RCC 7860 (cell line): ENCODE measurements around the gene DBNL.

Experiments
- DNase-seq: peaks from one replicate; pipeline ENCODE4 v3.0.0-alpha.2; 2015; ENCODE audit warnings: low spot score
- FAIRE-seq: peaks from 2 replicates; lab custom pipeline; 2012; peaks lifted over from hg19 to GRCh38; lab: Jason Lieb, UNC

Gene DBNL

DNA sequence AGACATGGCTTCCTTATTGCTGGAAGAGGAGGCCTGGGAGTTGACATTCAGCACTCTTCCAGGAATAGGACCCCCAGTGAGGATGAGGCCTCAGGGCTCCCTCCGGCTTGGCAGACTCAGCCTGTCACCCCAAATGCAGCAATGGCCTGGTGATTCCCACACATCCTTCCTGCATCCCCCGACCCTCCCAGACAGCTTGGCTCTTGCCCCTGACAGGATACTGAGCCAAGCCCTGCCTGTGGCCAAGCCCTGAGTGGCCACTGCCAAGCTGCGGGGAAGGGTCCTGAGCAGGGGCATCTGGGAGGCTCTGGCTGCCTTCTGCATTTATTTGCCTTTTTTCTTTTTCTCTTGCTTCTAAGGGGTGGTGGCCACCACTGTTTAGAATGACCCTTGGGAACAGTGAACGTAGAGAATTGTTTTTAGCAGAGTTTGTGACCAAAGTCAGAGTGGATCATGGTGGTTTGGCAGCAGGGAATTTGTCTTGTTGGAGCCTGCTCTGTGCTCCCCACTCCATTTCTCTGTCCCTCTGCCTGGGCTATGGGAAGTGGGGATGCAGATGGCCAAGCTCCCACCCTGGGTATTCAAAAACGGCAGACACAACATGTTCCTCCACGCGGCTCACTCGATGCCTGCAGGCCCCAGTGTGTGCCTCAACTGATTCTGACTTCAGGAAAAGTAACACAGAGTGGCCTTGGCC lies 16.6 kb downstream of the DBNL start:
- no peak for FAIRE-seq
- DNase-seq, result no peak

- no peak for DNase-seq
- FAIRE-seq, result no peak
These were observed 17.2 kb downstream of the DBNL start for GRCh38 chr7:44061645-44062179.

- FAIRE-seq, result no peak
- no peak for DNase-seq
These were observed 17.8 kb downstream of the DBNL start for GRCh38 chr7:44062180-44062902.

DNA sequence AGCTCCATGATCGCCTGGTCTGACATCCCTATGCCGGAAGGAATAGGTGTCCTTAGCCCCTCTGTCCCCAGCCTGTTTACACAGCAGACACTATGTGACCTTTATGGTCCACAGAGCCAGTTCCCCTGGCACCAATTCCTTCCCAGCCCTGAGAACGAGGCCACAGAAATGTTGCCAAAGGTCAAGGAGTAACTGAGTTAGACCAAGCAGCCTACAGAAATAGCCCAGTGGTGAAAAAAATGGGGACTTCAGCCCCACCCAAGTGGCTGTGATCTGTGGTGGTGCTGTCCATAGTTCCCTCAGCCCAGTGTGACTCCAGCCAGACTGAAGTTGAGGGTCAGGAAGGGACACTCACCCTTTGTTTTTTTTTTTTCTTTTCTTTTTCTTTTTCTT lies 18.4 kb downstream of the DBNL start:
- FAIRE-seq, result no peak
- DNase-seq, result no peak

GRCh38 chr7:44063547-44063893 lies 19.0 kb downstream of the DBNL start:
- DNase-seq, result no peak
- FAIRE-seq, result no peak

GRCh38 chr7:44063894-44064651 lies 19.6 kb downstream of the DBNL start:
- FAIRE-seq (no peak), DNase-seq (no peak)

DNA sequence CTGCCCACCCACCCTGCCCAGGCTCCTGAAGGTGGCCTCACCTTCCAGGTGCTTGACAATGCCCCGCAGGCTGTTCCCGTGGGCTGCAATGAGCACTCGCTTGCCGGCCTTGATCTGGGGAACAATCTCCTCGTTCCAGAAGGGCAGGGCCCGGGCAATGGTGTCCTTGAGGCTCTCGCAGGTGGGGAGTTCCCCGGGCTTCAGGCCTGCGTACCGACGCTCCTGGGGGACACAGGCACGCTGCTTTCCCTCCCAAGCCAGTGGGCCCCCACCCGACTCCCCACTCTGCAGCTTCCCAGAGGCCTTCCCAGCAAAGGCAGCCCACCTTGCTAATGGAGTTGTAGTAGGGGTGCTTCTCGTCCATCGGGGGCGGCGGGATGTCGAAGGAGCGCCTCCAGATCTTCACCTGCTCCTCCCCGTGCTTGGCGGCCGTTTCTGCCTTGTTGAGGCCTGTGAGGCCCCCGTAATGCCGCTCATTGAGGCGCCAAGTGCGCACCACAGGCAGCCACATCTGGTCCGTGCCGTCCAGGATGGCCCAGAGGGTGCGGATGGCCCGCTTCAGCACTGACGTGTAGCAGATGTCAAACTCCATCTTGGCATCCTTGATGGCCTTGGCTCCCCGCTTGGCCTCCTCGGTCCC lies 20.4 kb downstream of the DBNL start:
- FAIRE-seq, result no peak

DNA sequence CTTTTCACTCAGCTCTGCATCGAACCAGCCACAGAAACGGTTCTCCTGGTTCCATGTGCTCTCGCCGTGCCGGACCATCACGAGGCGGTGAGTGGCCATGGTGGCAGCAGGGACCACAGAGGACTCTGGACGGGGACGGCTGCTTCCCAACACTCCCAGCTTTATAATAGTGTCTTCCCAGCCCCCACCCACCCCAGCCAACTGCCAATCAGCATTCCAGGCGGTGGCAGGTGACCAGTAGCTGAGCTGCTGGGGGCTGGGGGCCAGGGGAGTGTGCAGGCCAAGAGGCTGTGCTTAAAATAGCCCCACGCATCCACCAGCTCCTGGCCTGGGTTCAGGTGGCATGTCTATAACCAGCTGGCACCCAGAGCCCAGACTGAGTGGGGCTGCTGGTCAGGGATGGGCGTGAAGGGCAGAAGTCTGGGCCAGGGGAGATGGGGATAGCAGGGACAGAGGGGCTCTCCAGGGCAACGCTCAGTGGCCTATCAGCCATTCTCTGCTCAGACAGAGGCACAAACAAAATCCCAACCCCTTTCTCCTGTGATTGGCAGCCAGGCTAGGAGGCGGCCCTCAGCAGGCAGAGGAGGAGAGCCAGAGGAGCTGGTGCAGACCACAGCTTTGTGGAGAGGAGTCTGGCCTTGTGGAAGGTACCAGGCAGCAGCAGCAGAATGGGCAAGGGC lies 21.1 kb downstream of the DBNL start, which contains the start of gene PGAM2:
Gene PGAM2, minus strand, starts transcription at position 137 of the 680 bp plus-strand sequence. Its CDS starts 38 bp downstream, at position 99.
- DNase-seq (no peak), FAIRE-seq (no peak)

More for the DNA sequence above, 20.4 kb downstream of the DBNL start:
- no peak for DNase-seq

DNA sequence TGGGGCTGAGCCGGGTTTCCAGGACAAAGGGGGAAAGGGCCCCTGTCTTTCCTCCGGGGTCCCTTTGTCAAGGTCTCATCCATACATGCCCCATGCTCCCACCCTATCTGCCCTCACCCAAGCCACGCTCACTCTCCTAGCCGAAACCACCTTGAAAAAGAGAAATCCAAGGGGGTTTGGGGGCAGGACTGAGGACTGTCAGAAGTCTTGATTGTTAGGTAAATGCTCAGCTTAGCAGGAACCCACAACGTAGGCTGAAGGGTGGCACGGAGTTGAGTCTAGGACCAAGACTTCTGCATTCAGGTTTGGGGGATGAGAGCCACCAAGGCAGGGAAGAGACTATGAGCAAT lies 21.6 kb downstream of the DBNL start:
- DNase-seq (no peak), FAIRE-seq (no peak)

DNA sequence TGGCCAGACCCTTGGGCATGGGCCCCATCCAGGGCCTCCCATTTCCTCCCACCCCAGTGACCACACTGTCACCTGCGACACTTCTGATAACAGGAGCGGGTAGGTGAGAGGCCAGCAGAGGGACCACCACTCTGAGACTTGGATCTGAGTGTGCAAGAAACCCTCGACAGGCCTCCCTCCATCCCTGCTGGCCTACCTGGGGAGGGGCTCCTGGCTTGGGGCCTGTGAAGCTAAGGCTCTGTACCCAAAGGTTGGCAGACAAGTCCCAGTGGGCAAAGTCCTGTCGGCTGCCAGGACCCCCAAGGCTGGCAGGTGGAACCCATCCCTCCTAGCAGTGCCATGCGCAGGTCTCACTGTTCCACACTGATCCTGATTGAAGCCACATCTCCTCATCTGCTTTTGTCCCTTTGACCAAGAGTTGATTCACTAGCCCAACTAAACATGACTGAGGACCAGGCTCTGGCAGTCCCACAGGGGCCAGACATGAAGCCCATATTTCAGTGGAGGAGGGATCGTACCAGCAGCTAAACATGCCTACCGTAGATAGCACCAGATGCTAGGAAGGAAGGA lies 22.1 kb downstream of the DBNL start:
- no peak for FAIRE-seq
- DNase-seq, result no peak

- no peak for FAIRE-seq
- DNase-seq, result no peak
These were observed 22.8 kb downstream of the DBNL start for GRCh38 chr7:44067064-44067951.

DNA sequence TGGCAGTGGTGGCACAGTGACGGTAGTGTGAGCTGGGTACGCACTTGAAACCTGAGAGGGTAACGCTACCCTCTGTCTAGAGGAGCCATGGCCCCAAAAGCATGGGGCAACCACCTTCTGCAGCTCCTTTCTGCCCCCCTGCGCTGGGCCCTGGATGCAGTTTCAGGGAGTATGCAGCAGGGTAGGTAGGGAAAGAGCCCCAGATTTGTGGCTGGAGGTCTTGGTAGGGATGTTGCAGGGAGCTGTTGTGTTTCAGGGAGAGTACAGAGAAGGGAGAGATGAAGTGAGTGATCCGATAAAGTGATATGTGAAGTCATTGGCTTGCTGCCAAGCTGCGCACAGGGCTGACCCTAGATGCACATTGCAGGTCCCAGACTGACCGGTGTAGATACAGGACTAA lies 23.6 kb downstream of the DBNL start:
- FAIRE-seq (no peak), DNase-seq (no peak)

DNA sequence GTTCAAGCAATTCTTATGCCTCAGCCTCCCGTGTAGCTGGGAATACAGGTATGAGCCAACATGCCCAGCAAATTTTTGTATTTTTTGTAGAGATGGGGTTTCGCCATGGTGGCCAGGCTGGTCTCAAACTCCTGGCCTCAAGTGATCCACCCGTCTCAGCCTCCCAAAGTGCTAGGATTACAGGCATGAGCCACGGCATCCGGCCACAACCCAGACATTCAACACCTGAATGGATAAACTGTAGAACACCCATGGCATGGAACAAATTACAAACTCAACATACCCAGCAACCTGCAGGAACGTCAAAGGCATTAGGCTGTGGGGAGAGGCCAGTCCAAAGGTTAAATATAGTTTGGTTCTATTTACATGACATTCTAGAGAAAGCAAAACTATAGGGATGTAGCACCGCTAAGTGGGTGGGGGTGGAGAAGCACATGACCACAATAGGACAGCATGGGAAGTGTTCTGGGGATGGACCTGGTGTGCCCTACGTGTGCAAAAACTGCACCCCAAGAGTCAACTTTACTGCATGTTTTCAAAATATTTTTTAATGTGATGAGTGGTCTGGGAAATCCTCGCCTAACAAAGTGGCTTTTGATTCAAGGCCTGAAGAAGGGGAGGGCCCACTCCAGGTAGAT lies 27.3 kb downstream of the DBNL start:
- DNase-seq (no peak), FAIRE-seq (no peak)

- DNase-seq (peak; percentile 79), FAIRE-seq (peak; percentile 56)
These were observed 28.1 kb downstream of the DBNL start for GRCh38 chr7:44072364-44073231.

- no peak for DNase-seq
These were observed 29.3 kb downstream of the DBNL start for GRCh38 chr7:44073664-44074348.

GRCh38 chr7:44074349-44074695 lies 29.8 kb downstream of the DBNL start:
- FAIRE-seq, result no peak
- no peak for DNase-seq

More at GRCh38 chr7:44073664-44074348, 29.3 kb downstream of the DBNL start:
- FAIRE-seq, result no peak
